ENCODE data around the gene CDC42BPB.

Gene CDC42BPB

GRCh38 chr14:102910442-102910841 is 146.9 kb downstream of the CDC42BPB start:
- DNase-seq = no peak

DNA sequence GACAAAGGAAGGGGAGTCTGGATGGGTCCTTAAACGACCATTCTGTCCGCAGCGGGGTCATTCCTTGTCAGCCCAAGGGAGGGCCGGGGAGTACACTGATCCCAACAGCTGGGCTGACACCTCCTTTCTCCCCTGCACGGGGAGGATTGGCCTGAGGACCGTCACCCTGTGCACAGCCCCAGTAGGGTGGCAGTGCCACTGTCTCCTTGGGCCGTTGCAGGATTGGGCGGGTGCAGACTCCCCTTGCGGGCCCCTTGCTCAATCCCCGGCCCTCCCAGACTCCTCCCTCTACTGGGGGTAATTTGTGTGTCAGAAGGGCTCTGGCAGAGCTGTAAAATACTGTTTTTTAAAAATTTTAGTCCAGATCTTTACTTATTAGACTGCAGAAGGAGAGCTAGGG is 147.4 kb downstream of the CDC42BPB start:
- no peak for DNase-seq

DNA sequence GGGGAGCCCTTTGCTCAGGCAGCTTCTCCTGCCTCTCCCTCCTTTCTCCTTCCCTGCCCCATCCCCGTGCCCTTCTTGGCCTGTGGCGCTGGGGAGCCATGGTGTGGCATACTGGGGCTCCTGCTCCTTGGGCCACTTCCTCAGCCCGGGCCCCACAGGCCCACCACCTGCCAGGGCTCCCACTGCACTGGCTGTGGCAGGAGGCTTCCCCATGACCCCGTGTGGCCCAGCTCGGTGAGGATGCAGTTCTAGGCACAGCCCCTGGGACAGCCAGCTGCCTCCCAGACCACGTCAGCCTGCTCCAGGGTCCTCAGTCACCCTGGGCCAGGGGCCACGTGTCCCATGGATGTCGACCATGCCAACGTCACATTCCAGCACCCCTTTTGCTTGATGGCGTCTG is 147.9 kb downstream of the CDC42BPB start:
- DNase-seq = no peak

DNA sequence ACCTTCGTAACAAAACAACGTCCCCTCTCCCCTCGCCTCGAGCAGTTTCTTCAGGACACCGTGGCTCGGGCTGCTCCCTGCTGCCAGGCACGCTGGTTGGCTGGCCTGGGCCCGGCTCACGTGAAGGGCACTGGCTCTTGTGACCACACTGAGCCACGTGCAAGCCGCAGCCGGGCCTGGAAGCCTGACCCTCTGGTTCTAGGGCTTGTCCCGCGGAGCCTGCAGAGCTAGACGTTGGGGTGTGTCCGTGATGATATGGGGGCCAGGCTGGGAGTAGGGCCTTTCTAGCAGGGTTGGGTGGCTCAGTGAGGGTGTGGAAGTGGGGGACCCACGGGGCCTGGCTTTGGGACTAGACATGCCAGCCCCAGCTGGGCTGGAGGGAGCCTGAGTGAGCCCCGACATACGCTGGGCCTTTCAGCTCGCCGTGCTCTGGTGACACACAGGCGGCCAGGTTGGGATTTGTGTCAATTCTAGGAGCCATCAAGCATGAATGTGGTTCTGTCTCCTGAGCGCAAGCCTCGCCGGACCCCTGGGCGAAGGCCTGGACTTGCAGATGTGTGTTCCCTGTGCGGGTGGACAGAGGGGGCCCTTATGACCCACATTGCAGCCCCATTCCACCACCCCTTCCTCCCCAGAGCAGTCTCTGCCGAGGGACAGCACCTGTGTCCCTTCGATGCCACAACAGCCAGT is 148.4 kb downstream of the CDC42BPB start:
- no peak for DNase-seq

GRCh38 chr14:102907980-102908730 is 149.2 kb downstream of the CDC42BPB start:
- no peak for DNase-seq

GRCh38 chr14:102907303-102907844 is 150.0 kb downstream of the CDC42BPB start:
- no peak for DNase-seq

DNA sequence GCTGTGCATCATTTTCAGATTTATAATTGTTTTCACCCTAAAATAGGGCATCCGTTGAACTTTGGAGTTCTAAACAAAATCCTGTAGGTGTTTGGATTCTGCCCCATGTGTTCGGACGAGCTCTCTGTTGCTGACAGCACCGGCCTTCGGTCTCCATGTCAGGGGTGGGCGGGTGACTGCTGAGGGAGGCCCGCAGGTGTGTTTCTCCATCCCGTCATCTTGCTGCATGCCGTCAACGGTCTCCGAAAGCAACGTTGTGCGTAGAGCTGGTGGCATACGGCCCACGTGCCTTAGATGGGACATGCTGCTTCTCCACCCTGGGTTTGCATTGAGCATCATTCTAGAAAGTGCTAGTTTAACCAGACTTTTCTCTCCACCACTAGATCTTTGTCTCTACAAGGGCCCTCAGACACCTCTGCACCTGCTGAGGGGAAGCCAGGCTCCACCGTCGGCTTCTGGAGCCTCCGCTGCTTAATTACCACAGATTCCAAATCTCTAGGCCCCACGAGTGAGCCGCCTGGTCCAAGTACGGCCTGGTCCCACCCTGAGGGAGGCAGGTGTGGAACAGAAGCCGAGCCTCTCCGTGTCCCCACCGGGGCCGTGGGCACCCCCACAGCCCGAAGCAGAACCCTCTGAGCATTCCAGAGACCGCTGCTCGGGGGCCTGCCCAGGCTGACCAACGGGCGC is 150.6 kb downstream of the CDC42BPB start:
- no peak for DNase-seq

DNA sequence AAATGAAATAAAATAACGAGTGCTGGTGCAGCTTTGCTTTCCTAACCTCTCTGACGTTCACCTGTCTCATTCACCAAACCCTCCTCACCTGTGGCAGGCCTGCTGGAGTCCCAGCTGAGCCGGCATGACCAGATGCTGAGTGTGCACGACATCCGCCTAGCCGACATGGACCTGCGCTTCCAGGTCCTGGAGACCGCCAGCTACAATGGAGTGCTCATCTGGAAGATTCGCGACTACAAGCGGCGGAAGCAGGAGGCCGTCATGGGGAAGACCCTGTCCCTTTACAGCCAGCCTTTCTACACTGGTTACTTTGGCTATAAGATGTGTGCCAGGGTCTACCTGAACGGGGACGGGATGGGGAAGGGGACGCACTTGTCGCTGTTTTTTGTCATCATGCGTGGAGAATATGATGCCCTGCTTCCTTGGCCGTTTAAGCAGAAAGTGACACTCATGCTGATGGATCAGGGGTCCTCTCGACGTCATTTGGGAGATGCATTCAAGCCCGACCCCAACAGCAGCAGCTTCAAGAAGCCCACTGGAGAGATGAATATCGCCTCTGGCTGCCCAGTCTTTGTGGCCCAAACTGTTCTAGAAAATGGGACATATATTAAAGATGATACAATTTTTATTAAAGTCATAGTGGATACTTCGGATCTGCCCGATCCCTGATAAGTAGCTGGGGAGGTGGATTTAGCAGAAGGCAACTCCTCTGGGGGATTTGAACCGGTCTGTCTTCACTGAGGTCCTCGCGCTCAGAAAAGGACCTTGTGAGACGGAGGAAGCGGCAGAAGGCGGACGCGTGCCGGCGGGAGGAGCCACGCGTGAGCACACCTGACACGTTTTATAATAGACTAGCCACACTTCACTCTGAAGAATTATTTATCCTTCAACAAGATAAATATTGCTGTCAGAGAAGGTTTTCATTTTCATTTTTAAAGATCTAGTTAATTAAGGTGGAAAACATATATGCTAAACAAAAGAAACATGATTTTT is 151.9 kb downstream of the CDC42BPB start:
- DNase-seq = no peak

GRCh38 chr14:102903889-102904512 is 153.3 kb downstream of the CDC42BPB start:
- DNase-seq = no peak

GRCh38 chr14:102903248-102903888 is 154.0 kb downstream of the CDC42BPB start:
- DNase-seq = no peak

GRCh38 chr14:102902523-102903247 is 154.7 kb downstream of the CDC42BPB start:
- DNase-seq = no peak

- no peak for DNase-seq
Observed at GRCh38 chr14:102902086-102902485, 155.3 kb downstream of the CDC42BPB start.

GRCh38 chr14:102901633-102902032 is 155.7 kb downstream of the CDC42BPB start:
- DNase-seq = no peak

- DNase-seq = no peak
Observed at GRCh38 chr14:102900631-102901571, 156.4 kb downstream of the CDC42BPB start.

DNA sequence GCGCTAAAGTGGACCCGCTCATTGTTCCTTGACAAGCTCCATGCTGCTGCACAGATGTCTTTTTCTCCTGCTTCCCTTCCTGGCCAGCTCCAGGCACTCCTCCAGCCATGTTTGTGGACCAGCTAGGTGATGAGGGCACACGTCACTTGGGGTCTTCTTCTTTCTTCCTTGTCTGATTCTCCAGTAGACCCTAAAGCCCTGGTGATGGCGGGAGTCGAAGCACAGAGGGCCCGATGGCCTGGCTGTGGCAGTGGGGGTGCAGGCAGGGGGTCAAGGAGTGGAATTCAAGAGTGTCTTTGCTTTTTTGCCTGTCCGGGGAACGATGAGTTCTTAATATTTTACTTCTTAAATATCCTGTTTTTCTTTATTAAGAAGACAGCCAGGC is 157.8 kb downstream of the CDC42BPB start:
- DNase-seq = no peak

DNA sequence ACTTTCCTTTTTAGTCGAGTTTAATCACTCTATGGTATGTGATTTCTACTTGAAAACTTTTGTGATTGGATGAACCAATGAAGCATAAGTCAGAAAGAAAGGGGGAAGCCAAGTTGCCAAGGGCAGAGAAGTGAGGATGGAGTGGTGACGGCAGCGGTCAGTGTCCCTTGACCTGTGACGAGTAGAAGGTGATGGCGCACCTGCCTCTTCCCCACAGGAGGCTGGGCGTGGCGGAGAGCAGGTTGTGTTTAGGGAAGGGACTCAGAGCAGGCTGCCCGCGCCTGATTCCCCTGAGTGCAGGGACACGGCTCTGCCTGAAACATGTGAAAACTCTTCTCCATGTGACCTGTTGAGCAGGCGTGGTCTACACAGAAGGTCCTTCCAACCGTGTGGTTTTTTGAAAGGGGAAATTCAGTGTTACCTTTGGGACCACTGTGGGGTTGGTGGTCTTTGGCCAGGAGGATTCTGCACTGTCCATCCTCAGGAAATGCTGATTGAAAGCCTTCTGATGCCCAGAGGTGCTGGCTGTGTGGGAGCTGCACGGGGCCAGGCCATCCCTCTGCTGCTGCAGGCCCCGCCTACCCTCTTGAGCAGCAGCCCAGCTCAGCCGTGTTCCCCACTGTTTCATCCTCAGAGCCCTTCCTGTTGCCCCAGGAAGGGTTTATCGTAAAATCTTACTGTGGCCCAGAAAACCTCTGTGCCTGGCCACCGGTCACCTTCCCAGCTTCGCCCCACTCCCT is 158.4 kb downstream of the CDC42BPB start:
- peak; percentile 84 for DNase-seq

GRCh38 chr14:102898298-102898697 is 159.1 kb downstream of the CDC42BPB start:
- no peak for DNase-seq

GRCh38 chr14:102897299-102898027 is 159.9 kb downstream of the CDC42BPB start:
- no peak for DNase-seq

All from NCI-H748 treated with DMSO at 0.1 percent for 48 hours (cell line).